ENCODE data around the gene GASK1B. TPM values are rescaled to one million over a fixed set of nuclear protein-coding genes. Genes with fewer than 3 reads are reported as not detected.

The GASK1B gene
- total RNA-seq: 100 to 1,000 TPM in 5 of 7 donors, 10 to 100 TPM in 2; 60.8 to 145 (median 115) TPM
- polyA plus RNA-seq: 100 to 1,000 TPM in 1 of 2 donors, 10 to 100 TPM in 1; 94.7 to 170 TPM
- long read RNA-seq, donor 1, full-length matches to known transcripts: 21 of 57 reads
- long read RNA-seq, donor 1, partial matches to known transcripts: 19 of 57 reads
- long read RNA-seq, donor 1, other reads (novel, unspliced or antisense): 17 of 57 reads
- long read RNA-seq, donor 2, full-length matches to known transcripts: 3 of 3 reads
- long read RNA-seq, donor 2, partial matches to known transcripts: 0 of 3 reads
- long read RNA-seq, donor 2, other reads (novel, unspliced or antisense): 0 of 3 reads
- long read RNA-seq, donor 3, full-length matches to known transcripts: 82 of 204 reads
- long read RNA-seq, donor 3, partial matches to known transcripts: 103 of 204 reads
- long read RNA-seq, donor 3, other reads (novel, unspliced or antisense): 19 of 204 reads

- no peaks in the 10 kb centered on the region for H3K9me3 ChIP-seq
- WGBS, 3 donors: 0 to 1% (median 1%) methylated on average over 12 of the region's 12 CpGs
- H3K4me1 ChIP-seq (ENCODE audit: insufficient read depth): peaks cover 12% of the 10 kb centered on the region
- DNase-seq: peak in 4 of 5 donors; percentile 37 to 70 (median 46)
- H3K27me3 ChIP-seq: no peaks in the 10 kb centered on the region
- no peaks in the 10 kb centered on the region for H3K36me3 ChIP-seq
- TF ChIP-seq POLR2A (IDR thresholded peaks at IDR 0.05): peak; percentile 21
- TF ChIP-seq, protein P1, sequence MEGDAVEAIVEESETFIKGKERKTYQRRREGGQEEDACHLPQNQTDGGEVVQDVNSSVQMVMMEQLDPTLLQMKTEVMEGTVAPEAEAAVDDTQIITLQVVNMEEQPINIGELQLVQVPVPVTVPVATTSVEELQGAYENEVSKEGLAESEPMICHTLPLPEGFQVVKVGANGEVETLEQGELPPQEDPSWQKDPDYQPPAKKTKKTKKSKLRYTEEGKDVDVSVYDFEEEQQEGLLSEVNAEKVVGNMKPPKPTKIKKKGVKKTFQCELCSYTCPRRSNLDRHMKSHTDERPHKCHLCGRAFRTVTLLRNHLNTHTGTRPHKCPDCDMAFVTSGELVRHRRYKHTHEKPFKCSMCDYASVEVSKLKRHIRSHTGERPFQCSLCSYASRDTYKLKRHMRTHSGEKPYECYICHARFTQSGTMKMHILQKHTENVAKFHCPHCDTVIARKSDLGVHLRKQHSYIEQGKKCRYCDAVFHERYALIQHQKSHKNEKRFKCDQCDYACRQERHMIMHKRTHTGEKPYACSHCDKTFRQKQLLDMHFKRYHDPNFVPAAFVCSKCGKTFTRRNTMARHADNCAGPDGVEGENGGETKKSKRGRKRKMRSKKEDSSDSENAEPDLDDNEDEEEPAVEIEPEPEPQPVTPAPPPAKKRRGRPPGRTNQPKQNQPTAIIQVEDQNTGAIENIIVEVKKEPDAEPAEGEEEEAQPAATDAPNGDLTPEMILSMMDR (IDR thresholded peaks at IDR 0.05): peak; percentile 13 to 67 (median 64)
- TF ChIP-seq EP300 (IDR thresholded peaks at IDR 0.05): no peak
- intact Hi-C loops (cut with DNase I): loop anchor here (5.0 kb wide), 3 partner anchors 80 to 180 kb away; no protein-coding TSS in a partner anchor
- peak within 1 kb of the TSS; percentile 39 to 81 for H3K27ac ChIP-seq
- peak within 1 kb of the TSS; percentile 61 for H3K4me3 ChIP-seq
Observed at GRCh38 chr4:158172261-158173258, at the start of gene GASK1B. GASK1B (minus strand) TSS chr4:158173025; CDS start chr4:158171375, 1,650 bp downstream.

DNA sequence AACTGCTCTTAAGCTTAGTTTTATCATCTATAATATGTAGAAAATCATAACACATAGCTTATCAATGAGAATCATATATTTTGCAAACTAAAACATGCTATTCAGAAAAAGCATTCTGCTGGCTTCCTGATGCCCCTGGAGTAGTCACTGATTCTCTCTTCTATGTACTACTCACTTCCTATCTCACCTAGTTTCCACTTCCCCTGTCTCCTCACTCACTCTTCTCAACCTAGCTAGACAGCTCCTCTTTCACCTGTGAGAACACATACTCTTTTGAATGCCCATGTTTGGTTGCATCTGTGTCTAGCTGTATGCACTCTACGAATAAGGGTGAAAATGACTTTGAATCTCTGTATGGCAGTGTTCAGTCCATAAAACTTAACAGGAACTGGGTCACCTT is 46.8 kb upstream of the GASK1B start:
- H3K4me3 ChIP-seq: no peak overlapping the region
- intact Hi-C loops (cut with DNase I): no loop called here
- WGBS, 3 donors: 83 to 94% (median 93%) methylated on average over 1 of the region's 1 CpG
- H3K27me3 ChIP-seq: no peaks in the 10 kb centered on the region
- TF ChIP-seq POLR2A (IDR thresholded peaks at IDR 0.05) (no peak), EP300 (IDR thresholded peaks at IDR 0.05) (no peak)
- TF ChIP-seq, protein P1 (IDR thresholded peaks at IDR 0.05): no peak
- H3K4me1 ChIP-seq (ENCODE audit: insufficient read depth): no peaks in the 10 kb centered on the region
- H3K36me3 ChIP-seq: no peaks in the 10 kb centered on the region
- H3K9me3 ChIP-seq: no peaks in the 10 kb centered on the region
- no peak overlapping the region for H3K27ac ChIP-seq
- no peak for DNase-seq

DNA sequence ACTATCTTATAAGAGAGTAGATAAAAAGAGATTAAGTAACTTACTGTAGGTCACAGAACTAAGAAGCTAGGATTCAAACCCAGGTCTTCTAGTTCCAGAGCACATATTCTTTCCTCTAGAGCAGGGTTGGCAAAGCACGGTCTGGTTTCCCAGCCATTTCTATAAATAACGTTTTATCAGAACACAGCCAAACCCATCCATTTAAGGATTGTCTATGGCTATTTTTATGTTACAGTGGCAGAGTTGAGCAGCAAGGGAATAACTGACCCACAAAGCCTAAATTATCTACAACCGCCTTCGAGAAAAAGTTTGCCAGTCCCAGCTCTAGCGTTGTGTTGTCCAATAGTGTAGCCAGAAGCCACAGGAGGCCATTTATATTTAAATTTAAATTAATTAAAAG is 44.9 kb upstream of the GASK1B start:
- H3K9me3 ChIP-seq: no peaks in the 10 kb centered on the region
- H3K27ac ChIP-seq: no peak overlapping the region
- H3K4me3 ChIP-seq: no peak overlapping the region
- 75 to 84% (median 82%) methylated on average over 5 of the region's 5 CpGs for WGBS, 3 donors
- no peaks in the 10 kb centered on the region for H3K36me3 ChIP-seq
- DNase-seq: no peak
- TF ChIP-seq, protein P1 (IDR thresholded peaks at IDR 0.05): no peak
- TF ChIP-seq POLR2A (IDR thresholded peaks at IDR 0.05) (no peak), EP300 (IDR thresholded peaks at IDR 0.05) (no peak)
- no peaks in the 10 kb centered on the region for H3K27me3 ChIP-seq
- H3K4me1 ChIP-seq (ENCODE audit: insufficient read depth): no peaks in the 10 kb centered on the region
- intact Hi-C loops (cut with DNase I): no loop called here

DNA sequence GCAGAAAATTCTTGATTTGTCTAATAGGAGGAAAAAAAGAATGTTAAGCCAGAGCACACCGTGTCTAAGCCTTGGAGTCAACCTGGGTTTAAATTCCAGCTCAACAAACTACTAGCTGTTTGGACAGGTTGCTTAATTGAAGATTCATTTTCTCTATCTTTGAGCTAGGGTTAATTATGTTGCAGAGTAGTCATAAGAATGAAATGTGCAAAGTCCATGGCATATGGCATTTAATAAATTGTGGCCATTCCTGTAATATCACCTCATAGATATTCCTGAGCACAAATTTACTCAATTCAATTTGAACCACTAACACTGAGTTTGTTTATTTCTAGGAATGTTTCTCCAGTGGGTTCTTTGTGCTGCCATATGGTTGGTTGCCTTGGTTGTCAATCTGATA is 42.0 kb upstream of the GASK1B start:
- Histone ChIP-seq H3K36me3 (no peaks in the 10 kb centered on the region), H3K4me1 (ENCODE audit: insufficient read depth) (peaks cover 2% of the 10 kb centered on the region), H3K27ac (no peak overlapping the region), H3K9me3 (no peaks in the 10 kb centered on the region), H3K27me3 (no peaks in the 10 kb centered on the region), H3K4me3 (no peak overlapping the region)
- DNase-seq: no peak
- WGBS, 3 donors: 91 to 97% (median 91%) methylated on average over 1 of the region's 1 CpG
- TF ChIP-seq EP300 (IDR thresholded peaks at IDR 0.05) (no peak), POLR2A (IDR thresholded peaks at IDR 0.05) (no peak)
- TF ChIP-seq, protein P1 (IDR thresholded peaks at IDR 0.05): no peak
- intact Hi-C loops (cut with DNase I): no loop called here

Data from ovary (tissue), 10 donors.